NCI-H446 treated with DMSO at 0.1 percent for 48 hours (cell line): ENCODE results near the gene ARHGAP9.
A peak's percentile ranks its signal among the peaks of the same experiment; 100 is the strongest.
"Not testable (repeated sequence)": the region's sequence is repeated elsewhere in the genome, so short reads cannot be mapped to it uniquely, and the experiment has no call there.

Experiments used
- DNase-seq: peaks from one replicate; lab custom pipeline; 2025; lab: John Stamatoyannopoulos, UW

Gene ARHGAP9

DNA sequence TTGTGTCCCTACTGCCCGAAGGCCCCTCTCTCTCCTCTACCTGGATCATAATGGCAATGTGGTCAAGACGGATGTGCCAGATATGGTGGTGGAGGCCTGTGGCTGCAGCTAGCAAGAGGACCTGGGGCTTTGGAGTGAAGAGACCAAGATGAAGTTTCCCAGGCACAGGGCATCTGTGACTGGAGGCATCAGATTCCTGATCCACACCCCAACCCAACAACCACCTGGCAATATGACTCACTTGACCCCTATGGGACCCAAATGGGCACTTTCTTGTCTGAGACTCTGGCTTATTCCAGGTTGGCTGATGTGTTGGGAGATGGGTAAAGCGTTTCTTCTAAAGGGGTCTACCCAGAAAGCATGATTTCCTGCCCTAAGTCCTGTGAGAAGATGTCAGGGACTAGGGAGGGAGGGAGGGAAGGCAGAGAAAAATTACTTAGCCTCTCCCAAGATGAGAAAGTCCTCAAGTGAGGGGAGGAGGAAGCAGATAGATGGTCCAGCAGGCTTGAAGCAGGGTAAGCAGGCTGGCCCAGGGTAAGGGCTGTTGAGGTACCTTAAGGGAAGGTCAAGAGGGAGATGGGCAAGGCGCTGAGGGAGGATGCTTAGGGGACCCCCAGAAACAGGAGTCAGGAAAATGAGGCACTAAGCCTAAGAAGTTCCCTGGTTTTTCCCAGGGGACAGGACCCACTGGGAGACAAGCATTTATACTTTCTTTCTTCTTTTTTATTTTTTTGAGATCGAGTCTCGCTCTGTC is 22.8 kb downstream of the ARHGAP9 start:
- DNase-seq: no peak

DNA sequence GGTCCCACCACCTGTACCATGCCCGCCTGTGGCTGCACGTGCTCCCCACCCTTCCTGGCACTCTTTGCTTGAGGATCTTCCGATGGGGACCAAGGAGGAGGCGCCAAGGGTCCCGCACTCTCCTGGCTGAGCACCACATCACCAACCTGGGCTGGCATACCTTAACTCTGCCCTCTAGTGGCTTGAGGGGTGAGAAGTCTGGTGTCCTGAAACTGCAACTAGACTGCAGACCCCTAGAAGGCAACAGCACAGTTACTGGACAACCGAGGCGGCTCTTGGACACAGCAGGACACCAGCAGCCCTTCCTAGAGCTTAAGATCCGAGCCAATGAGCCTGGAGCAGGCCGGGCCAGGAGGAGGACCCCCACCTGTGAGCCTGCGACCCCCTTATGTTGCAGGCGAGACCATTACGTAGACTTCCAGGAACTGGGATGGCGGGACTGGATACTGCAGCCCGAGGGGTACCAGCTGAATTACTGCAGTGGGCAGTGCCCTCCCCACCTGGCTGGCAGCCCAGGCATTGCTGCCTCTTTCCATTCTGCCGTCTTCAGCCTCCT is 23.4 kb downstream of the ARHGAP9 start:
- DNase-seq: peak; percentile 4

DNA sequence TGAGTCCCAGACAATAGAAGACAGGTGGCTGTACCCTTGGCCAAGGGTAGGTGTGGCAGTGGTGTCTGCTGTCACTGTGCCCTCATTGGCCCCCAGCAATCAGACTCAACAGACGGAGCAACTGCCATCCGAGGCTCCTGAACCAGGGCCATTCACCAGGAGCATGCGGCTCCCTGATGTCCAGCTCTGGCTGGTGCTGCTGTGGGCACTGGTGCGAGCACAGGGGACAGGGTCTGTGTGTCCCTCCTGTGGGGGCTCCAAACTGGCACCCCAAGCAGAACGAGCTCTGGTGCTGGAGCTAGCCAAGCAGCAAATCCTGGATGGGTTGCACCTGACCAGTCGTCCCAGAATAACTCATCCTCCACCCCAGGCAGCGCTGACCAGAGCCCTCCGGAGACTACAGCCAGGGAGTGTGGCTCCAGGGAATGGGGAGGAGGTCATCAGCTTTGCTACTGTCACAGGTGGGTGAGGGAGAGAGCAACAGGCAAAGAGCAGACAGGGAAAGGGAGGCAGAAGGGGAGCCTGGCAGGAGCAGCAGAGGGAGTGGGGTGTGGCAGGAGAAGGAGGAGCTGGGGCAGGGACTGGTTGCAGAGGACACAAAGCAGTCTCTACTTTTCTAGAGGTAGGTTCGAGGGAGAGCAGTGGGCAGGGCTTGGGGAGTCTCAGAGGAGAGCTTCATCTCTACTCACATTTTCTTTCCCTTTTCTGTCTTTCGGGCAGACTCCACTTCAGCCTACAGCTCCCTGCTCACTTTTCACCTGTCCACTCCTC is 24.1 kb downstream of the ARHGAP9 start:
- no peak for DNase-seq

DNA sequence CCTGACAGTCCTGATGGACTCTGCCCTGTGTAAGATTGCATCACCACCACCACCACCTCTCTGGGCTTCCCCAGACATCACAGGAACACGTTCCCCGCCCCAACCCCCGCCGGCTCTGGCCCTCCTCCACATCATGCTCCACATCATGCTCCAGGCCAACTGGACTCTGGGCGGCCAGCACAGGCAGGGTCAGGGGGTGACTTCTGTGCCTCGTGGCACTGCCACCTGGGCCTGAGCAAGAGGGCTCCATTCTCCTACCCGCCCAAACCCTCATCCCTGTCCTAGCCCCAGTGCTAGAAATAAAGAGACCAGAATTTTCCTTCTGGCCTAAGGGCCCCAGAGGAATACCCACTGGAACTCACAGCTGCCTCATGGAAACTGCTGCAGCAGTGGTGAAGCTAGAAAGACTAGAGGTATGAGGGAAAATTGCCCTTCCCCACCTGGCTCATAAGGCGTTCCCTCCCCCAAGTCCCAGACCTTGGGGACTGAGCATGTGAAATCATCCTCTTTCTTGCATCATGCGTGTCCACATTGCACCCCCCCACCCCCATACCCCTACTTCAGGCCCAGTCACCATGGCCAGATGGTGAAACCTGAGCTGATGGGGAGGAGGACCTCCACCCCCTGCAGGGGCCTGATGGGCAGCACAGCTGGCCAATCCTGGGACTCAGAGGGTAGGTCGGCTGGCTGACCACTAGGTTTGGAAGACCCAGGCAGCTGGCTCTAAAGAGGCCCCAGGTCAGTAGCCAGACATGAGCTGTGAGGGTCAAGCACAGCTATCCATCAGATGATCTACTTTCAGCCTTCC is 24.9 kb downstream of the ARHGAP9 start, which contains the start of gene INHBE:
TSS of gene INHBE (plus strand) at position 742 of the 808 bp plus-strand sequence. CDS start 230 bp downstream, outside the sequence.
- DNase-seq: peak; percentile 22

DNA sequence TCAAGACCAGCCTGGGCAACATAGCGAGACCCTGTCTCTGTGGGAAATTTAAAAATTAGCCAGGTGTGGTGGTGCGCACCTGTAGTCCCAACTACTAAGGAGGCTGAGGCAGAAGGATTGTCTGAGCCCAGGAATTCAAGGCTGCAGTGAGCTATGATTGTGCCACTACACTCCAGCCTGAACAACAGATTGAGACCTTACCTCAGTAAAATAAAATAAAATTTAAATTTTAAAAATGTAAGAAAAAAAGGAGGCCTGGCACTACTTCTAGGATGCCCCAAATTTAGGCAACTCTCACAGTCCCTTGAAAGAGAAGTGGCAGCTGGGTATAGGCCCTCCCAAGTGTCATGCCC is 25.5 kb downstream of the ARHGAP9 start:
- DNase-seq: no peak

DNA sequence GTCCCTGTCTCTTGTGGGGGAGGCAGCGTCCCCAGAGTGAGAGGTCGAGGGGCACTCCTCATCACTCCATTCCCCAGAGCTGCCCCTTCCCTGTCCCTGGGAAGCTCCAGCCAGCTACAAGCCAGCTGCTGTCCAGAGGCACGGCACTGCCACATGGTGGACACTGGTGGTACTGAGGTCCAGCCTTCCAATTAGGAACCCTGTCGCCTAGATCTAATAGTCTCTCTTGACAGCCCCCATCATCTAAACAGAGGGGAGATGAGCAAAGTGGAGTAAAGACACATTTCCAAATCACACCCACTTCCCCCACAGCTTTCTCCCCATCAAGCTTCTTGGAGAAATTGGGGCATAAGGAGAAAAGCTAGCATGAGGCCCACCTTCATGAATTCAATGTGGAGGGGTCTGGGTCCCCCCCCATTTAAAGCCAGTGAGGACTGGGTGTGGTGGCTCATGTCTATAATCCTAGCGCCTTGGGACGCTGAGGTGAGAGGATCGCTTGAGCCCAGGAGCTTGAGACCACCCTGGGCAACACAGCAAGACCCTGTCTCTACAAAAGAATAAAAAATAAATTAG is 26.6 kb downstream of the ARHGAP9 start:
- peak; percentile 26 for DNase-seq

DNA sequence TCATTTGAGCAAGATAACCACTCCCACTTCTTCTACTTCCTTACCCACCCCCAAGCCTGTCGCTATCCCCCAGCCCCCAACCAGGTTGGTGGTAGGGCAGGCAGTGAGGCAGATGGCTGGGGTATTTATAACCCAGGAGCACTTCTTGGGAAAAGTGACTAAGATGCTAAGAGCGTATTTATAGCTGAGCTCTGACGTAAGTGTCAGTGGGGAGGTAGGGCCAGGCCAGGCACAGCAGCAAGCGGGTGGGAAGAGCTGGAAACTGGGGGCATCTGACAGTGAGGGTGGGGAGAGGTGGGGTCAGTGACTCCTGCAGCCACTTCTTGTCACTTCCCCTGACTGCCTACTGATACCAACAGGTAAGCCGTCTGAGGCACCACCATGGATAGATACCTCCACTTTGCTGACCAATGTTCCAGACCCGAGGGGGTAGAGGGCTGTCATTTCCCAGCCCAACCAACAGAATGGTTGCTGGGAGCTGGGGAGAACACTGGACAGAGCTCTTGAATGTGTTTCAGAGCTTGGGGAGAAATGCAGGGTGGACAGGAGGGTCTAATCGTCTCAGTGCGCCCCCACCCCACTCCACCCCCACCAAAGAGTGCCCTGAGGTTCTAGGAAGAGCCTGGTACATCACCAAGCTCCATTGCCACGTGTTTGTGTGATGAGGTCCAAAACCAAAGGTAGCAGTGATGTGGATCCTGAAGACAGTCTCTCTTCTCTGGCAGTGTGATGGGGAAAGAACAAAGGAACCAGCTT is 27.3 kb downstream of the ARHGAP9 start:
- no peak for DNase-seq

DNA sequence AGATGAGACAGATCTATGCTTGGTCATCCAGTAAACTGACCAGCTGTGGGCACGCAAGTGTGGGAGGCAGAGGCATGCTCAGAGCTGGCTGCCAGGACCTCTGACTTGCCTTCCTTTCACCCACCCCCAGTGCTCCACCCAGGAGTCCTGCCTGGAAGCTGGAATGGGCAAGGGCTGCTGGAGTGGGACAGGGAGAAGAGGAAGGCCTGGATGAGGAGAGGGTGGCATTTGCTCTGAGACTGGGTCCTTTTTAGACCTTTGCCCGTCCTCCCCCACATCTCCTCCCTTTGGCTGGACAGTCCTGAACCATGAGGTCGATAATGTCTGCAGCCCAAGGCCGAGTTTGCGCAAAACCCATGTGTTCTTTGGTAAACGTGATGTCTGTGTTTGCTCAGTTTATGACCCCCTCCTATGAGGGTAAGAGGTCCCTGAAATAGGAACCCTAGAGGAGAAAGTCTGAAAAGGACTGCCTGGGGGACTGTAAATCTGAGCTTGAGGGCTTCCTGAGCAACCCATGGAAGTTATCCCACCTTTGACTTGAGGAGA is 28.4 kb downstream of the ARHGAP9 start:
- DNase-seq: no peak

DNA sequence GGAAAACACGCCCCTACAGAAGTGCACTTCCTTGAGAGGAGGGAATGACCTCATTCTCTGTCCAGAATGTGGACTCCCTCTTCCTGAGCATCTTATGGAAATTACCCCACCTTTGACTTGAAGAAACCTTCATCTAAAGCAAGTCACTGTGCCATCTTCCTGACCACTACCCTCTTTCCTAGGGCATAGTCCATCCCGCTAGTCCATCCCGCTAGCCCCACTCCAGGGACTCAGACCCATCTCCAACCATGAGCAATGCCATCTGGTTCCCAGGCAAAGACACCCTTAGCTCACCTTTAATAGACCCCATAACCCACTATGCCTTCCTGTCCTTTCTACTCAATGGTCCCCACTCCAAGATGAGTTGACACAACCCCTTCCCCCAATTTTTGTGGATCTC is 29.6 kb downstream of the ARHGAP9 start:
- DNase-seq: no peak

DNA sequence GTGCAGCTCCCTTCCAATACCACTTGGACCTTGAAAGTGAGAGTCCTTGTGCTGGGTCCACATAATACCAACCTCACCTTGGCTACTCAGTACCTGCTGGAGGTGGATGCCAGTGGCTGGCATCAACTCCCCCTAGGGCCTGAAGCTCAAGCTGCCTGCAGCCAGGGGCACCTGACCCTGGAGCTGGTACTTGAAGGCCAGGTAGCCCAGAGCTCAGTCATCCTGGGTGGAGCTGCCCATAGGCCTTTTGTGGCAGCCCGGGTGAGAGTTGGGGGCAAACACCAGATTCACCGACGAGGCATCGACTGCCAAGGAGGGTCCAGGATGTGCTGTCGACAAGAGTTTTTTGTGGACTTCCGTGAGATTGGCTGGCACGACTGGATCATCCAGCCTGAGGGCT is 30.3 kb downstream of the ARHGAP9 start:
- DNase-seq: no peak

DNA sequence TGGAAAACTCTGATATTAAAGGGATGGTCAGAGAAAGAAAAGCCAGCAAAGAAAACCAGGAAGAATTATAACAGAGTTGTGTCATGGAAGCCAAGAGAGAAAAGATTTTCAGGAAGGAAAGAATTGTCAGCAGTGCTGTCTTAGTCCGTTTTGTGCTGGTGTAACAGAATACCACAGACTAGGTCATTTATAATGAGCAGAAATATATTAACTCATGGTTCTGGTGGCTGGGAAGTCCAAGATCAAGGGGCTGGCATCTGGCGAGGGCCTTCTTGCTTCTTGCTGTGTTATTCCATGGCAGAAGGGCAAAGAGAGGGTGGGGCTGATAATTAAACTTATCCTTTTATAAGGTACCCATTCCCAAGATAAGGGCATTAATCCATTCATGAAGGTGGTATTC is 31.0 kb downstream of the ARHGAP9 start:
- no peak for DNase-seq

DNA sequence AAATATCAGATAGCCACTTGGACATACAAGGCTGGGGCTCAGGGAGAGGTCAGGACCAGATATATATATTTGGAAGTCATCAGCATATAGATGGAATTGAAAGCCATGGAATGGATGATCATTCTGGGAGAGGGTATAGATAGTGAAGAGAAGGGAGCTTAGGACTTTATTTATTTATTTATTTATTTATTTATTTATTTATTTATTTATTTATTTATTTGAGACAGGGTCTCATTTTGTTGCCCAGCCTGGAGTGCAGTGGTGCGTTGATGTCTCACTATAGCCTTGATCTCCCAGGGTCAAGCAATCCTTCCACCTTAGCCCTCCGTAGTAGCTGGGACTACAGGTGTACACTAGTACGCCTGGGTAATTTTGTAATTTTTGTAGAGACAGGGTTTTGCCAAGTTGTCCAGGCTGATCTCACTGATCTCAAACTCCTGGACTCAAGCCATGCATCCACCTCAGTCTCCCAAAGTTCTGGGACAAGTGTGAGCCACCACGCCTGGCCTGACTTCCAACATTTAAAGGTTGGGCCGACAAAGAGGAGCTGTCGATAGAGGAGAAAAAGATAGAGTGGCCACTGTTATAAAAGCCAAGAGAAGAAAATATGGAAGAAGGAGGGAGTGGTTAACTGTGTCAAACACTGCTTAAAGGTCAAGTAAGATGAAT is 33.2 kb downstream of the ARHGAP9 start:
- DNase-seq: no peak

DNA sequence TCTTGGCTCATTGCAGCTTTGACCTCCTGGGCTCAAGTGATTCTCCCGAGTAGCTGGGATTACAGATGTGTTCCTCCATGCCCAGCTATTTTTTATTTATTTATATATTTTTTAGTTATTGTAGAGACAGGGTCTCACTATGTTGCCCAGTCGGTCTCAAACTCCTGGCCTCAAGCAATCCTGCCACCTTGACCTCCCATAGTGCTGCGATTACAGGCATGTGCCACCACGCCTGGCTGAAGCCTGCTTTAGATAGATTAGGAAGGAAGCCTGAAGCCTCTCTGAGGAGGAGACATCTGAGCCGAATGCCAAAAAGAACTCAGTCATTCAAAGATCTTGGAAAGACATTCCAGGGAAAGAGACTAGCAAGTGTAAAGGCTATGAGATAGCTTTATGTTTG is 34.9 kb downstream of the ARHGAP9 start:
- DNase-seq: no peak

DNA sequence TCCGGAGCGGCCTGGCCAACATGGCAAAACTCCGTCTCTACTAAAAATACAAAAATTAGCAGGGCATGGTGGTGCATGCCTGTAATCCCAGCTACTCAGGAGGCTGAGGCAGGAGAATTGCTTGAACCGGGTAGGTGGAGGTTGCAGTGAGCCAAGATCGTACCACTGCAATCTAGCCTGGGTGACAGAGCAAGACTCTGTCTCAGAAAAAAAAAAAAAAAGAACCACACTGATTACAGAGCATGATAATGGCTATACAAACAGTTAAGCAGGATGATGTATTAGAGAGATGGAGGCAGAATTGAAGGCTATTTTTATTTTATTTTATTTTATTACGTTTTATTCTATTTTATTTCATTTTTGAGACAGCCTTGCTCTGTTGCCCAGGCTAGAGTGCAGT is 35.3 kb downstream of the ARHGAP9 start:
- not testable (repeated sequence) for DNase-seq

DNA sequence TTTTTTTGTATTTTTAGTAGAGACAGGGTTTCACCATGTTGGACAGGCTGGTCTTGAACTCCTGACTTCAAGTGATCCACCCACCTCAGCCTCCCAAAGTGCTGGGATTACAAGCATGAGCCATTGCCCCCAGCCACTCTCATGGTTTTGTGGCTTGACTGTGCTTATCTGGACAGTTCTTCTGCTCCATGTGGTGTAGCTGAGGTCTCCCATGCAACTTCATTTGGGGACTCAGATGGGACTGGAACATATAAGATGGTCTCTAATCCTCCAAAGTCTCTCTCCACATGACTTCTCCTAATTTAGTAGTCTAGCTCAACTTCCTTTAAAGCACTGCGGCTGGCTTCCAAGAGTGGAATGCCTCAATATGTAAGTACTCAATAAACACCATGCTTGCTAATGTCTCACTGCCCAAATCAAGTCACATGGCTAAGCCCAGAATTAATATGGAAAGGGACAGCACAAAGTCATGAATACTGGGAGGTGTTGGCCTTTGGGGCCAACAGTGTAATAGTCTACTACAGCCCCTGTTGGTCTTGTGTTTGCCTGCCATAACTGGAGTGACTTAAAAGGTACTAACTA is 37.7 kb downstream of the ARHGAP9 start:
- DNase-seq: no peak

DNA sequence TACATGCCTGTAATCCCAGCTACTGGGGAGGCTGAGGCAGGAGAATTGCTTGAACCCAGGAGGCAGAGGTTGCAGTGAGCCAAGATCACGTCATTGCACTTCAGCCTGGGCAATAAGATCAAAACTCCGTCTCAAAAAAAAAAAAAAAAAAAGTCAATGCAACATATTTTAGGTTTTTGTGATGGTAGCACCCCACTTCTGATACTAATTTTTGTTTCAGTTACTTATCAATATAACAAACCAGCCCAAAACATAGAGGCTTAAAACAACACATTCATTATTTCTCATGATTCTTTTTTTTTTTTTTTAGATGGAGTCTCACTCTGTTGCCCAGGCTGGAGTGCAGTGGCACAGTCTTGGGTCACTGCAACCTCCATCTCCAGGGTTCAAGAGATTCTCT is 38.3 kb downstream of the ARHGAP9 start:
- not testable (repeated sequence) for DNase-seq

DNA sequence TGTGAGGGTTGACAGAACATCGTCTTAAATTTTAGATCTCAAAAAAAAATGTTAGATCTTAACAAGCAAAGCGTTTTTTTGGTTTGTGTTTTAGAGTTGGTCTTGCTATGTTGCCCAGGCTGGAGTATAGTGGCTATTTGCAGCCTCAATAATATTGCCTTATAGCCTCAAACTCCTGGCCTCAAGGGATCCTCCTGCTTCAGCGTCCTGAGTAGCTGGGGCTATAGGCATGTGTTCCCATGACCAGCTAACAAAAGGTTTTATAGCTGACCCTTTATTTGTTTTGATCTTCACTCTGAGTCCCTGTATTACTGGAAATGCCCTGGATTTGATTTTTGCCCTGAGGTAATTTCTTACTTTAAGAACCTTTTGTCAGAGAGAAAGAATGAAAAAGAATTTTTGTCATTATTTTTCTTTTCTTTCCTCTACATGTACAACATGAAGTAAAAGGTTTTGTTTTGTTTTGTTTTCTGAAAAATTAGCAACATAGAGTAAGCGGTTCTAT is 39.9 kb downstream of the ARHGAP9 start:
- DNase-seq: no peak

DNA sequence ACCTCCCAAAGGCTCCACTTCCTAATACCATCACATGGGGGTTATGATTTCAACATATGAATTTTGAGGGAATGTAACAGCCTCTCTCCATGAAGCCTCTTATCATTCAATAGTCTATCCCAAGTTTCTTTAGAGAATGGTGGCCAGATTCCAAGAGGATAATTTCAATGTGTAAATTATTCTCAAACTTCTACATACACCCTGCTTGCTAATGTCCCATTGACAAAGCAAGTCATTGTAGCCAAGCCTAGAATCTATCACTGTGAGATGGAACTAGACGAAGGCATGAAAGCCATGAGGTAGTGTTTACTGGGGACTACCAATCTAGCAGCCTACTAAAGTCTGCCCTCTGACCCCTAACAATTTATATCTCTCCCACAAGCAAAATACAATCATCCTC is 41.3 kb downstream of the ARHGAP9 start:
- no peak for DNase-seq

DNA sequence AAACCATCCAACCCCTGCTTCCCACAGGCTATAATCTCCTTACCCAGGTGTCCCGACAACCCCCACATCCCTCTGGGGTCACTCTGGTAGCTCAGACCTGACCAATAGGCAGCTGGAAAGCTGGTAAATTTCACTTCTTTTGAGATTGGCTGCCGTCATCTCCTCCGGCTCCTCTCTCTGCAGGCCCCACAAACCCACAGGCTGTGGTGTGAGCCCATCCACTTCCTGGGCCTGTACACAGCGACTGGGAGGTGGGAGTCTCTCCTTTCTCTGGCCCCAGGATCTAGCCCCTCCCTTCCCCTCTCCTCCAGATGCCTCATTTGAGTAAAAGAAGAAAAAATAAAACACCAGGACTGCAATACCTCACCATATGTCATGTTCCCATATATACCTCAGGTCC is 44.4 kb downstream of the ARHGAP9 start:
- DNase-seq: no peak
